NCI-H146 treated with DMSO at 0.1 percent for 48 hours (cell line): ENCODE results near the gene LPXN.
A peak's percentile ranks its signal among the peaks of the same experiment; 100 is the strongest.

Experiments
- DNase-seq: peaks from one replicate; lab custom pipeline; 2025; ENCODE audit not compliant: unreplicated experiment; lab: John Stamatoyannopoulos, UW

LPXN gene

DNA sequence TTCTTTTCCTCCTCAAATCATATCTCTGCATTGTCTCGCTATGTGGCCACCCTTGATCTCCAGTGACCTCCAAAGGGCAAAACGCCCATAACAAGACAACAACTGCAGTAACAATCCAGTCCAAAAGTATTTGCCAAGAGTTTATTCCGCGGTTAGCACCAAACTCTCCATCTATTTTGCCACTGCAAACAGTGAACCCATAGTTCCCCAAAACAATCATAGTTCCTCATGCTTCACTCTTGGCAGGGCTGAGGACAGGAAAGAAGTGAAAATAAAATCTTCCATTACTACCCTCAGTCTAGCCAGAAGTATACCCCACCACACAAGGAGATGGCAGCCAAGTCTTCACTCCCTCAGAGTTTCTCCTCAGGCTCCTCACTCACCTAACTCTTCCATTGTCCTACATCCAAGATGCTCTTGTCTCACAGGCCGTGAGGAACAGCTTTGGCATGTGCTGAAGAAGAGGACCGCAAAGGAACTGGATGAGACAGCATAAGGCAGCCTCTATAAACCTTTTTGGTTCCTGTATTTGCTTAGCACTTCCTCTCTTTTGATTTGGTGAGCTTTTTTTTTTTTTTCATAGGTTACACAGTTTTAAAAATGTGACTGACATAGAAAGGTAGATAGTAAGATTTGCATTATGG lies at the start of gene LPXN:
TSS of gene LPXN (minus strand) at position 480 of the 644 bp plus-strand sequence. CDS start at position 396, 84 bp downstream.
- DNase-seq: no peak

DNA sequence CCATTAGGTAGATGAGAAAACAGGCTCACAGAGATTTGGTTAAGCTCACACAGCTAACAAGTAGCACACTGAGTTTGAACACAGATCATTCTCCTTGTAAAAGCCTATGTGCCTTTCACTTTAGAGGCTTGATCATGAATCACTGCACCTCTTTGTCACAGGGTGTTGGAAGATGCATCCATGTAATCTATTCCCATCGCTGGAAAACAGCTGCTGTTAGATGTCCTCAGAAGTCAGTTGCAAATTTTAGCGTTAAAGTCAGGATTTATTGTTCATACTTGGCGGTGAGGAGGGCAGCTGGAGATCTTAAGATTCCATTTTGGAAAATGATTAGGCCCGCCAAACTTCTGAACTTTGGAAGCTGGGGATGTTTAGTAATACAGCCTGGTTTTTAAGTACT lies 49.4 kb upstream of the LPXN start:
- DNase-seq: no peak

GRCh38 chr11:58622344-58622743 lies 46.7 kb upstream of the LPXN start, which contains the start of gene CNTF:
Gene CNTF (plus strand): TSS chr11:58622665. CDS start chr11:58622753, 88 bp downstream.
- no peak for DNase-seq

- no peak for DNase-seq
Measured at GRCh38 chr11:58621586-58622262, 46.1 kb upstream of the LPXN start.

- no peak for DNase-seq
Measured at GRCh38 chr11:58617976-58618557, 42.4 kb upstream of the LPXN start.

DNA sequence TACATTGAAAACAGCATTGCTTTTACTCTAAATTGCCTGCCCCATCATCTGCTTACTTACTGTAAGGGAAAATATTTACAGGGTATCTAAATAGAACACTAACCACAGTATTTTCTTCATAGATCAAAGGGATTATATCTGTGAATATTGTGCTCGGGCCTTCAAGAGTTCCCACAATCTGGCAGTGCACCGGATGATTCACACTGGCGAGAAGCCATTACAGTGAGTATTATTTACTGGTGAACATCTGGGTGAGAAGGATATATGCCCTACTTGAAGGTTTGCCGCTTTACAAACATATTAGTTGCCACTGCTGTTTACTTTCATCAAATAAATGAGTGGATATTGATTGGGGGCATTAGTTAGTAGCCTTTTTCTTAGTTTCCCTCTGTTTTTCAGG lies 40.9 kb upstream of the LPXN start:
- DNase-seq: no peak

- no peak for DNase-seq
Measured at GRCh38 chr11:58615559-58615958, 39.9 kb upstream of the LPXN start.

- no peak for DNase-seq
Measured at GRCh38 chr11:58613228-58613627, 37.6 kb upstream of the LPXN start.

DNA sequence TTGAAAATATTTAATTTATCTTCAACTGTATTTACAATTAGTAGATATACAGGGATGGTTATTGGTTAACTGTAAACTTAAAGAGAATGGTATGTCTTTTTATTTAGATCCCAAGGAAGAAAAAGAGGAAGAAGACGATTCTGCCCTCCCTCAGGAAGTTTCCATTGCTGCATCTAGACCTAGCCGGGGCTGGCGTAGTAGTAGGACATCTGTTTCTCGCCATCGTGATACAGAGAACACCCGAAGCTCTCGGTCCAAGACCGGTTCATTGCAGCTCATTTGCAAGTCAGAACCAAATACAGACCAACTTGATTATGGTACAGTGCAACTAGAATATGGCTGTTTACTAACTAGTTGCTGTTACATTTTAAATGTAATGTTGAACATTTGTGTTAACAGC lies 34.1 kb upstream of the LPXN start:
- DNase-seq: no peak

GRCh38 chr11:58608331-58608730 lies 32.7 kb upstream of the LPXN start:
- no peak for DNase-seq

DNA sequence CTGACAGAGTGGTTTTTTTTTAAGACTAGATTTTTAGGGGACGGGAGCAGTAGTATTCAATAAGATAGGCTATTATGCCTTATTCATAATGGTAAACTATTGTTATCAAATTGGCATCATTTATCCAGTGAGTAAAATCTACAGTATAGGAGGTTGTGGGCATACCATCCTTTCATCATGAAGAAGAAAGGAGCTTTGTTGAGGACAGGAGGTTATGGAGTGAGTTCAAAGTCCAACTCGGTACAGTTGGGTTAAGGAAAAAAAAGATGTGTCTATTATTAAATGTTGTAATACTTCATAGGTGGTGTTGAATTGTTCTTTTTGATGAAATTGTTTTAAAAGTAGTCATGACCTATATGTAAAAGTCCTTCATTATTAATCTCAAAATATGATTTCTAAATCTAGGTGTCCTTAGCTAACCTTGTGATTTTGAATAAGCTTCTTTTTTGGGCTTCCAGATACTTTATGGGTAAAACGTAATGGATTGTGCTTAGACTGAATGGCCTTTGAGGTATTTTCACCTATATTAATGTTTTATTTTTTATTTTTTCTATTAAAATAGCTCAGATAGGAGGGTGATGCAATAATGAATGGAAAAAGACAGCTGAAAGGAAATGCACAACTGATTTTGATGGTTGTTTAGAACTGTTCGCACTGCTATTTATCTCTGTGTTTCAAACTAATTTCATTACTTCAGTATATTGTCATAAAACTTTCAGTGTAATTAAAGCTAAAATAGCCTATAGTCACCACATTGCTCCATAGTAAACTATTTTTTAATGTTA lies 31.5 kb upstream of the LPXN start:
- DNase-seq: no peak

DNA sequence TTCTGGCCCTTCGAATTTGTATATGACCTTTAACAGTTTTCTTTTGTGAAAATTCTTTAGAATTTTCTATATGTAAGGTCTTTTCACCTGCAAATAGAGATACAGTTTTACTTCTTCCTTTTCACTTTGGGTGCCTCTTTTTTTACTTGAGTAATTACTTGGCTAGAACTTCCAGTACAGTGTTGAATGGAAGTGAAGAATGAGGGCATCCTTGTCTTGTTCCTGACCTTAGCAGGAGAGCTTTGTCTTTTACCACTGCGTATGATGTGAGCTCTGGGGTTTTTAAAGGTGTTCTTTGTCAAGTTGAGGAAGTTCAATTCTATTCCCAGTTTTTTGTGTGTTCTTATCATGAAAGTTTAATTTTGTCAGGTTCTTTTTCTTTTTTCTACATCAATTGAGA lies 24.9 kb upstream of the LPXN start:
- DNase-seq: no peak

GRCh38 chr11:58597486-58598144 lies 22.0 kb upstream of the LPXN start:
- DNase-seq: no peak

DNA sequence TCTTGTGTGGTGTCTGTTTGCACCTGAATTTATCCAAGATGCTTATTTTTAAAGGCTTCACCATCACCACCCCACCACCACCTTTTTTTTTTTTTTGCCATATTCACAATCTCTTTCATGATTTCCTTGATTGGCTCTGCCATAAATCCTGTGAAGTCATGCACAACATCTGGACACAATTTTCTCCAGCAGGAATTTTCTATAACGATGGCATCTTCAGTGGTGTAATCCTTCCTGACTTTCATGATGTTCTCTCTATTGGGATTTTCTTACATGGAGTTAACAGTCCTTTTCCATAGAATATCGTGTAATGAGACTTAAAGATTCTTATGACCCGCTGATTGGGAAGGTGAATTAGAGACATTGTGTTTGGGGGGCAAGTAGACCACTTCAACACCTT lies 21.0 kb upstream of the LPXN start:
- no peak for DNase-seq

- DNase-seq: no peak
Measured at GRCh38 chr11:58594826-58595225, 19.2 kb upstream of the LPXN start.

DNA sequence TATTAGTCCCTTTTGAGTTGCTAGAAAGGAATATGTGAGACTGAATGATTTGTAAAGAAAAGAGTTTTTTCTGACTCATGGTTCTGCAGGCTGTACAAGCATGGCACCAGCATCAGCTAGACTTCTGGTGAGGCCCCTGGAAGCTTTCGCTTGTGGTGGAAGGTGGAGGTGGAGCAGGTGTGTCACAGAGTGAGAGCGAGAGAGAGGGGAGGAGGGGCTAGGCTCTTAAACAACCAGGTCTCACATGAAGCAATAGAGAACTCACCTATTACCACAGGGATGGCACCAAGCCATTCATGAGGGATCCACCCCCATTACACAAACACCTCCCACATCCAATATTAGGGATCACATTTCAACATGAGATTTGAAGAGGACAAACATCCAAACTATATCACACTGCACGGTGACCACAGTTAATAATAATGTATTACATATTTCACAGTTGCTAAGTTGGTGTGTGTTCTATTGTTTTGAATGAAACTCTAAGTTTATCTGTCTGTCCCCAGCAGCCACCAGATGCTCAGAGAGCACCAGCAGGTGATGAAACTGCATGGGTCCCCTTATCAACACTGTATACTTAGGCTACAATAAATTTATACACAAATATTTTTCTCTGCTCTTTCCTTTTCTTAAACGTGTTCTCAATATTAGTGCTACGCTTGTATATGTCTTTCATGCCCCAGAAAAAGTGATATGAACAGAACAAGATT lies 17.3 kb upstream of the LPXN start:
- peak; percentile 56 for DNase-seq

- DNase-seq: no peak
Measured at GRCh38 chr11:58591659-58592058, 16.0 kb upstream of the LPXN start.

DNA sequence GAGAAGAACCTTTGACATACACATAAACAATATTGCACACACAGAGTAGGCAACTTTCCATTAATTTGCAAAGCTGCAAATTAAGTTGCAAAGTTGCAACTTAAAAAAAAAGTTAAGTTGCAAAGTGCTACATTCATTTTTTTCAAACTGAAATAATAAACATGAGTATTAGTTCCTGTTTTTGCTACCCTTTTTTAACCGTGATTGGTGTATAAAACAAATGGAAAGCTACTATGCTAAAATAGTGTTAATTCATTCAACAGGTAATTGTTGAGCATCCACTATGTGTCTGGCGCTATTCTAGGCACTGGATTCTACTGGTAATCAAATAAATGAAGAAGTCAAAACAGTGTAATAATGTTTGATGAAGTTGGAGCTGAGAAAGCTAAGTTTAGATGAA lies 11.3 kb upstream of the LPXN start:
- DNase-seq: no peak

GRCh38 chr11:58582437-58582836 lies 6.8 kb upstream of the LPXN start:
- DNase-seq: no peak

GRCh38 chr11:58580311-58580710 lies 4.7 kb upstream of the LPXN start:
- DNase-seq: no peak
